Measurements from ENCODE around the gene WRAP73.
"Not testable (repeated sequence)": the region's sequence is repeated elsewhere in the genome, so short reads cannot be mapped to it uniquely, and the experiment has no call there.

Gene WRAP73

DNA sequence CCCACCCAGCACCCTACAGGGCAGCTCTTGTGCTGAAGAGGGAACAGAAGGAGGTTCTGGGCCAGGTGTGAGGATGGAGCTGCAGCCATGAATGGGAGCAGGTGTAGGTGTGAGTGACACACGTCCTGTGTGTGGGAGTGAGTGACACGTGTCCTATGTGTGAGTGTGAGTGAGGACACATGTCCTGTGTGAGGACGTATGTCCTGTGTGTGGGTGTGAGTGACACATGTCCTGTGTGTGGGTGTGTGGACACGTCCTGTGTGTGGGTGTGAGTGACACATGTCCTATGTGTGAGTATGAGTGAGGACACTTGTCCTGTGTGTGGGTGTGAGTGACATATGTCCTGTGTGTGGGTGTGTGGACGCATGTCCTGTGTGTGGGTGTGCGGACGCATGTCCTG is 65.0 kb downstream of the WRAP73 start:
- FAIRE-seq, result no peak

DNA sequence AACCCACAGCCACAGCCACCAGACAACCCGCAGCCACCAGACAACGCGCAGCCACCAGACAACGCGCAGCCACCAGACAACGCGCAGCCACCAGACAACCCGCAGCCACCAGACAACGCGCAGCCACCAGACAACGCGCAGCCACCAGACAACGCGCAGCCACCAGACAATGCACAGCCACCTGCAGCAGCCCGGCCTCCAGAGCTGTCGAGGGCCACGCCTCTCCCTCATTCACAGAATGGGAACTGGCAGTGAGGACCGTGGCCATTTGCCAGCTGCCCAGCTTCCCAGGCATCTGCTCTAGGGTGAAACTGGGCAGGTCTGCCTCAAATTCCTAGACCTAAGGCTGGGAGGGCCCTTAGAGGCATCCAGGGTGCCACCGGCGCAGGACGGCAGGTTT is 66.2 kb downstream of the WRAP73 start:
- DNase-seq (ENCODE audit: insufficient read length, low spot score); FAIRE-seq: not testable (repeated sequence)

More for the DNA sequence above, 65.0 kb downstream of the WRAP73 start:
- DNase-seq (ENCODE audit: insufficient read length, low spot score), result no peak

DNA sequence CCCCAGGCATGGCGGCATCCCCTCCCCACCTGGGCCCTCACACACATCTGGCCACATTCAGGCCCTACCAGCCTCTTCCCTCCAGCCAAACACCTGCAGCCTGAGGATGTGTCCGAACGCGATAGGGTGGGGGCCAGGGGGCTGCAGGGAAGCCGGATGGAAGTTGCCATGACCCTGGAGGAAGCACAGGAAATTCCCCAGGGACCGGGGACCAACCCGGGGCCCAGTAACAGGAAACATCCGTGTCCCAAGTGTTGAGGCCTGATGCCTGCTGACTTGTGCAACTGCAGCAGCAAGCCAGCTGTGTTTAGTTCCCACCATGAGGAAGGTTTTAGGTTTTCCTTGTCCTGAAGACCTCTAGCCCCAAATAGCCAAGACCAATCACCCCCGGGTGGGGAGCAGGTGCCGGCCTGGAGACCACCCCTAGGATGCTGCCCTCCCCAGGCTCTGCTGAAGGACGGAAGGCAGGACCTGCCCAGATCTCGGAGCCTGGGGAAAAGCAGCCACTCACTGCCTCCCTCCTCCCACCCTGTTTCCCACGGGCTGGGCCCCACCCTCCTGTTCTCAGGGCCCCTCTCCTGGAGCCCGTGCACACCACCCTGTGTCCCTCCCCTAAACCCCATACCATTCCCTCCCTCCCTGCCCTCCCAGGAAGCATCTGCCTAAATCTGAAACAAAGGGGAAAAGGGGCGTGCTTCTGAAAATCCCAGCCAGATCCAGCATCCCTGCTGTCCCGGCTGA is 68.4 kb downstream of the WRAP73 start:
- DNase-seq (ENCODE audit: insufficient read length, low spot score) (no peak), FAIRE-seq (no peak)
